Prostate gland (tissue), 2 donors: ENCODE measurements around the gene SPC25. TPM values are rescaled to one million over a fixed set of nuclear protein-coding genes. Genes with fewer than 3 reads are reported as not detected.

Source experiments
- DNase-seq: peaks from one replicate; pipeline ENCODE4 v3.0.0-alpha.2; 2019; ENCODE audit warnings: low spot score
- H3K27ac ChIP-seq, 2 donors: fragments of 200-600 bp; sonication (generic); 2 replicates each; pipeline ENCODE4 v1.5.1; 2017 to 2019
- H3K27me3 ChIP-seq: fragments of 200-600 bp; sonication (generic); replicated peaks from 2 replicates; pipeline ENCODE4 v1.5.1; 2019; ENCODE audit not compliant: insufficient read depth
- H3K36me3 ChIP-seq, 2 donors: fragments of 200-600 bp; sonication (generic); 1 replicate in 1 of 2; 2 replicates in 1 of 2; pipeline versions ENCODE4 v1.5.1 to v1.8.1; 2017 to 2019
- H3K4me1 ChIP-seq: fragments of 200-600 bp; sonication (generic); replicated peaks from 2 replicates; pipeline ENCODE4 v1.5.1; 2019
- H3K4me3 ChIP-seq, 2 donors: fragments of 200-600 bp; sonication (generic); 2 replicates each; pipeline ENCODE4 v1.5.1; 2017 to 2019
- H3K9me3 ChIP-seq: fragments of 200-600 bp; sonication (generic); 2 replicates; pipeline ENCODE4 v1.5.1; 2017
- CTCF ChIP-seq, 4 experiments: fragments of 200-600 bp in 2 of 4; fragments of 450-650 bp in 2 of 4; sonication (generic) in 2 of 4; IDR thresholded peaks; 1 replicate in 3 of 4; 2 replicates in 1 of 4; pipeline ENCODE4 v1.5.1; 2016 to 2019; ENCODE audit warnings: antibody characterized with exemption in 4 of 4, mild to moderate bottlenecking in 2 of 4, moderate library complexity in 2 of 4
- POLR2A ChIP-seq: fragments of 450-650 bp; IDR thresholded peaks from one replicate; pipeline ENCODE4 v1.6.1; 2016; ENCODE audit warnings: antibody characterized with exemption, mild to moderate bottlenecking
- POLR2AphosphoS5 ChIP-seq: sonication (generic); formaldehyde crosslinking; IDR thresholded peaks from one replicate; pipeline ENCODE4 v1.6.1; 2017; ENCODE audit warnings: antibody characterized with exemption
- WGBS: methylation state at CpG from one replicate; pipeline ENCODE4 v1.1.5; 2018; 5-methylcytosine and 5-hydroxymethylcytosine counted together
- intact Hi-C: fragments of 100-400 bp; cut with DNase I; formaldehyde crosslinking; loops from one replicate; pipeline ENCODE4 v1.14.2; 2022
- total RNA-seq, 2 donors: library from RNA; depleted of rRNA; stranded (reverse); fragments of >200 nt; gene quantifications; one replicate each; pipeline ENCODE4 v1.1.0, GENCODE V29; 2016

Gene SPC25
- total RNA-seq, 2 donors from 2014 or later: 0.91 to 2.2 TPM

- Histone ChIP-seq H3K9me3 (no peaks in the 10 kb centered on the region), H3K36me3 (no peaks in the 10 kb centered on the region), H3K27ac (no peak overlapping the region), H3K4me3 (no peak overlapping the region), H3K4me1 (no peaks in the 10 kb centered on the region), H3K27me3 (no peaks in the 10 kb centered on the region)
- TF ChIP-seq CTCF (IDR thresholded peaks at IDR 0.05): no peak
- no peak for TF ChIP-seq POLR2AphosphoS5
- no peak for TF ChIP-seq POLR2A
- intact Hi-C loops: no loop called here
- DNase-seq: no peak
- 88% methylated on average over 8 of the region's 8 CpGs for WGBS
These were observed 68.7 kb downstream of the SPC25 start for GRCh38 chr2:168821577-168821976.

Other genes starting within 250 kb of the SPC25 start
- gene NOSTRIN, start 87.8 kb downstream of the SPC25 start, total RNA-seq: 10 to 100 TPM; 14.9 to 56.1 TPM
- not detected for gene G6PC2, start 10.9 kb upstream of the SPC25 start, total RNA-seq
- gene ABCB11, start 140.9 kb upstream of the SPC25 start, total RNA-seq: 1 to 10 TPM in 1 of 2 donors, not detected in 1; 1.2 TPM
- under 1 TPM; 0.32 to 0.34 TPM for gene DHRS9, start 179.1 kb upstream of the SPC25 start, total RNA-seq